HepG2 (cell line): ENCODE data around the gene TMEM107. TPM values are rescaled to one million over a fixed set of nuclear protein-coding genes. Genes with fewer than 3 reads are reported as not detected.

Source experiments
- FOXP1 ChIP-seq, 2 experiments: fragments of 450-650 bp in 1 of 2; IDR thresholded peaks; 2 replicates each; pipeline ENCODE4 v1.6.1; 2017 to 2018; ENCODE audit warnings: antibody characterized with exemption in 1 of 2
- GABPB1 ChIP-seq: IDR thresholded peaks from 2 replicates; pipeline ENCODE4 v1.6.1; 2016; ENCODE audit warnings: mild to moderate bottlenecking, missing genetic modification reagents, moderate library complexity, missing compliant biosample characterization
- GMEB1 ChIP-seq: sonication (generic); formaldehyde crosslinking; IDR thresholded peaks from 2 replicates; pipeline ENCODE4 v1.5.1; 2020; ENCODE audit warnings: missing genetic modification reagents, mild to moderate bottlenecking, borderline replicate concordance
- JARID2 ChIP-seq: sonication (generic); formaldehyde crosslinking; IDR thresholded peaks from 2 replicates; pipeline ENCODE4 v1.8.1; 2023; ENCODE audit warnings: missing genetic modification reagents, inconsistent platforms; ENCODE audit not compliant: insufficient replicate concordance
- KLF11 ChIP-seq: IDR thresholded peaks from 2 replicates; pipeline ENCODE4 v1.6.1; 2016; ENCODE audit warnings: missing compliant biosample characterization
- MIER3 ChIP-seq: IDR thresholded peaks from 2 replicates; pipeline ENCODE4 v1.6.1; 2016; ENCODE audit warnings: missing compliant biosample characterization, borderline replicate concordance
- MLLT10 ChIP-seq: sonication (generic); formaldehyde crosslinking; IDR thresholded peaks from 2 replicates; pipeline ENCODE4 v1.4.0; 2020; ENCODE audit warnings: missing genetic modification reagents
- RERE ChIP-seq: IDR thresholded peaks from 2 replicates; pipeline ENCODE4 v1.6.1; 2016; ENCODE audit warnings: low read depth, missing genetic modification reagents, missing compliant biosample characterization
- SMAD1 ChIP-seq: sonication (generic); formaldehyde crosslinking; IDR thresholded peaks from 2 replicates; pipeline ENCODE4 v1.4.0; 2020; ENCODE audit warnings: missing genetic modification reagents, low read depth, mild to moderate bottlenecking, borderline replicate concordance
- SP2 ChIP-seq: sonication (generic); formaldehyde crosslinking; IDR thresholded peaks from 2 replicates; pipeline ENCODE4 v1.5.1; 2020; ENCODE audit warnings: mild to moderate bottlenecking, missing genetic modification reagents
- ZBTB43 ChIP-seq: sonication (generic); formaldehyde crosslinking; conservative IDR thresholded peaks from 2 replicates; pipeline ENCODE4 v1.4.0; 2020; ENCODE audit warnings: missing genetic modification reagents
- ZBTB49 ChIP-seq: sonication (generic); formaldehyde crosslinking; IDR thresholded peaks from 2 replicates; pipeline ENCODE4 v1.4.0; 2020; ENCODE audit warnings: missing genetic modification reagents, borderline replicate concordance
- ZNF33B ChIP-seq: sonication (generic); formaldehyde crosslinking; IDR thresholded peaks from 2 replicates; pipeline ENCODE4 v1.5.1; 2020; ENCODE audit warnings: mild to moderate bottlenecking, missing genetic modification reagents
- ZNF549 ChIP-seq: sonication (generic); formaldehyde crosslinking; IDR thresholded peaks from 2 replicates; pipeline ENCODE4 v1.5.0; 2020; ENCODE audit warnings: missing genetic modification reagents
- ZNF572 ChIP-seq: sonication (generic); formaldehyde crosslinking; IDR thresholded peaks from 2 replicates; pipeline ENCODE4 v1.5.1; 2020; ENCODE audit warnings: mild to moderate bottlenecking, missing genetic modification reagents
- polyA plus RNA-seq, 8 experiments: library from polyadenylated mRNA; depleted of rRNA in 3 of 8; stranded (reverse) in 7 of 8; unstranded in 1 of 8; fragments of >200 nt; fragmentation: Illumina TruSeq in 4 of 8; extraction: Trizol in 4 of 8; gene quantifications; 2 replicates each; pipeline versions ENCODE4 v1.2.1 to v1.2.3, GENCODE V29; 2011 to 2016; ENCODE audit warnings: low read depth in 4 of 8, missing spikeins in 1 of 8, mixed read lengths in 1 of 8; ENCODE audit not compliant: insufficient read depth in 1 of 8
- total RNA-seq, 5 experiments: library from RNA; depleted of rRNA; stranded (reverse); fragments of >200 nt; fragmentation: Illumina TruSeq; extraction: Trizol; gene quantifications; 2 replicates each; pipeline ENCODE4 v1.2.3, GENCODE V29; 2016; ENCODE audit warnings: low read depth in 1 of 5

TMEM107 gene
- total and polyA plus RNA-seq, 2 of the 13 experiments (the other 11 are each of a cell fraction or from before 2014, with no cell fraction given), result 7.2 to 15.3 TPM

GRCh38 chr17:8156246-8156992 lies 19.8 kb downstream of the TMEM107 start (continued):
- no peak for TF ChIP-seq ZBTB43
- no peak for TF ChIP-seq RERE (CRISPR knock-in tag)
- 0 out of 2 replicates have a peak, but pooled peaks have one; percentile 52 for TF ChIP-seq ZNF572 (CRISPR knock-in tag)
- peak; percentile 91 for TF ChIP-seq GABPB1 (CRISPR knock-in tag)
- no peak for TF ChIP-seq KLF11 (CRISPR knock-in tag)
- TF ChIP-seq MIER3 (CRISPR knock-in tag), result peak; percentile 21; the same call in 1 of the 2 replicates
- TF ChIP-seq ZNF549 (CRISPR knock-in tag), result no peak
- no peak for TF ChIP-seq ZBTB49
- TF ChIP-seq MLLT10 (CRISPR knock-in tag), result no peak
- TF ChIP-seq FOXP1 (IDR thresholded peaks at IDR 0.05), result no peak
- TF ChIP-seq FOXP1 (CRISPR knock-in tag; IDR thresholded peaks at IDR 0.05), result no peak; the same call in 1 of the 2 replicates
- TF ChIP-seq SMAD1 (CRISPR knock-in tag), result no peak
- TF ChIP-seq JARID2 (CRISPR knock-in tag), result no peak
- no peak for TF ChIP-seq ZNF33B (CRISPR knock-in tag)
- TF ChIP-seq SP2 (CRISPR knock-in tag), result peak; percentile 91
- peak; percentile 42; the same call in 1 of the 2 replicates for TF ChIP-seq GMEB1 (CRISPR knock-in tag)
